H1 (cell line): Measurements from ENCODE around the gene LHX2. TPM values are rescaled to one million over a fixed set of nuclear protein-coding genes. Genes with fewer than 3 reads are reported as not detected.

Source experiments
- ASH2L ChIP-seq: fragments of 200-600, 300-600 bp; sonication (generic); IDR thresholded peaks from one replicate; pipeline ENCODE4 v1.7.1; 2017; ENCODE audit warnings: low read length
- BCL11A ChIP-seq, 2 experiments: IDR thresholded peaks; one replicate each; pipeline ENCODE4 v1.6.1; 2011; ENCODE audit warnings: low read depth in 2 of 2, low read length in 2 of 2, mild to moderate bottlenecking in 2 of 2
- GABPA ChIP-seq: IDR thresholded peaks from 2 replicates; pipeline ENCODE4 v1.6.1; 2011; ENCODE audit warnings: mild to moderate bottlenecking, low read length, moderate library complexity, borderline replicate concordance; ENCODE audit not compliant: insufficient read depth
- KDM5A ChIP-seq: fragments of 200-600 bp; IDR thresholded peaks from 2 replicates; pipeline ENCODE4 v1.7.1; 2012; ENCODE audit warnings: mild to moderate bottlenecking, low read length, inconsistent platforms, mixed read lengths
- RNF2 ChIP-seq: fragments of 200-900, 300-1000 bp; sonication (generic); IDR thresholded peaks from 2 replicates; pipeline ENCODE4 v1.7.1; 2016; ENCODE audit warnings: borderline replicate concordance, low read depth, mild to moderate bottlenecking, antibody characterized with exemption, low read length; ENCODE audit not compliant: poor library complexity, severe bottlenecking; ENCODE audit errors: missing control alignments
- YY1 ChIP-seq: IDR thresholded peaks from 2 replicates; pipeline ENCODE4 v1.6.1; 2011; ENCODE audit warnings: low read depth, mild to moderate bottlenecking, low read length
- ZNF274 ChIP-seq: IDR thresholded peaks from 2 replicates; pipeline ENCODE4 v1.7.0; 2012; ENCODE audit warnings: low read length, borderline replicate concordance; ENCODE audit errors: extremely low read depth
- polyA plus RNA-seq, 7 experiments: library from polyadenylated mRNA; depleted of rRNA in 3 of 7; stranded (reverse) in 5 of 7; unstranded in 2 of 7; fragments of >200 nt in 5 of 7; fragments of 200-250 nt in 2 of 7; gene quantifications; 1 replicate in 5 of 7; 2 replicates in 1 of 7; 4 replicates in 1 of 7; pipeline versions ENCODE4 v1.2.1 to v1.2.3, GENCODE V29; 2011 to 2013; ENCODE audit warnings: missing spikeins in 2 of 7, mixed read lengths in 2 of 7
- total RNA-seq: library from RNA; stranded (reverse); fragmentation: NEBNext Ultra II Directional; extraction: Animal tissue kit (Norgen Biotek cat#: 25700); gene quantifications from 2 replicates; pipeline ENCODE4 v1.2.1, GENCODE V29; 2021
- TF ChIP-seq, protein P1 (sequence below): fragments of 300-600 bp; sonication (generic); IDR thresholded peaks from 2 replicates; pipeline ENCODE4 v1.7.1; 2012; ENCODE audit warnings: low read length, moderate library complexity, mild to moderate bottlenecking, inconsistent platforms; ENCODE audit not compliant: insufficient replicate concordance

Gene LHX2
- total and polyA plus RNA-seq, 2 of the 8 experiments (the other 6 are each of a cell fraction or from before 2014, with no cell fraction given) = 0.11 to 0.86 TPM

GRCh38 chr9:123990427-123990826 lies 21.1 kb upstream of the LHX2 start (continued):
- TF ChIP-seq, protein P1, sequence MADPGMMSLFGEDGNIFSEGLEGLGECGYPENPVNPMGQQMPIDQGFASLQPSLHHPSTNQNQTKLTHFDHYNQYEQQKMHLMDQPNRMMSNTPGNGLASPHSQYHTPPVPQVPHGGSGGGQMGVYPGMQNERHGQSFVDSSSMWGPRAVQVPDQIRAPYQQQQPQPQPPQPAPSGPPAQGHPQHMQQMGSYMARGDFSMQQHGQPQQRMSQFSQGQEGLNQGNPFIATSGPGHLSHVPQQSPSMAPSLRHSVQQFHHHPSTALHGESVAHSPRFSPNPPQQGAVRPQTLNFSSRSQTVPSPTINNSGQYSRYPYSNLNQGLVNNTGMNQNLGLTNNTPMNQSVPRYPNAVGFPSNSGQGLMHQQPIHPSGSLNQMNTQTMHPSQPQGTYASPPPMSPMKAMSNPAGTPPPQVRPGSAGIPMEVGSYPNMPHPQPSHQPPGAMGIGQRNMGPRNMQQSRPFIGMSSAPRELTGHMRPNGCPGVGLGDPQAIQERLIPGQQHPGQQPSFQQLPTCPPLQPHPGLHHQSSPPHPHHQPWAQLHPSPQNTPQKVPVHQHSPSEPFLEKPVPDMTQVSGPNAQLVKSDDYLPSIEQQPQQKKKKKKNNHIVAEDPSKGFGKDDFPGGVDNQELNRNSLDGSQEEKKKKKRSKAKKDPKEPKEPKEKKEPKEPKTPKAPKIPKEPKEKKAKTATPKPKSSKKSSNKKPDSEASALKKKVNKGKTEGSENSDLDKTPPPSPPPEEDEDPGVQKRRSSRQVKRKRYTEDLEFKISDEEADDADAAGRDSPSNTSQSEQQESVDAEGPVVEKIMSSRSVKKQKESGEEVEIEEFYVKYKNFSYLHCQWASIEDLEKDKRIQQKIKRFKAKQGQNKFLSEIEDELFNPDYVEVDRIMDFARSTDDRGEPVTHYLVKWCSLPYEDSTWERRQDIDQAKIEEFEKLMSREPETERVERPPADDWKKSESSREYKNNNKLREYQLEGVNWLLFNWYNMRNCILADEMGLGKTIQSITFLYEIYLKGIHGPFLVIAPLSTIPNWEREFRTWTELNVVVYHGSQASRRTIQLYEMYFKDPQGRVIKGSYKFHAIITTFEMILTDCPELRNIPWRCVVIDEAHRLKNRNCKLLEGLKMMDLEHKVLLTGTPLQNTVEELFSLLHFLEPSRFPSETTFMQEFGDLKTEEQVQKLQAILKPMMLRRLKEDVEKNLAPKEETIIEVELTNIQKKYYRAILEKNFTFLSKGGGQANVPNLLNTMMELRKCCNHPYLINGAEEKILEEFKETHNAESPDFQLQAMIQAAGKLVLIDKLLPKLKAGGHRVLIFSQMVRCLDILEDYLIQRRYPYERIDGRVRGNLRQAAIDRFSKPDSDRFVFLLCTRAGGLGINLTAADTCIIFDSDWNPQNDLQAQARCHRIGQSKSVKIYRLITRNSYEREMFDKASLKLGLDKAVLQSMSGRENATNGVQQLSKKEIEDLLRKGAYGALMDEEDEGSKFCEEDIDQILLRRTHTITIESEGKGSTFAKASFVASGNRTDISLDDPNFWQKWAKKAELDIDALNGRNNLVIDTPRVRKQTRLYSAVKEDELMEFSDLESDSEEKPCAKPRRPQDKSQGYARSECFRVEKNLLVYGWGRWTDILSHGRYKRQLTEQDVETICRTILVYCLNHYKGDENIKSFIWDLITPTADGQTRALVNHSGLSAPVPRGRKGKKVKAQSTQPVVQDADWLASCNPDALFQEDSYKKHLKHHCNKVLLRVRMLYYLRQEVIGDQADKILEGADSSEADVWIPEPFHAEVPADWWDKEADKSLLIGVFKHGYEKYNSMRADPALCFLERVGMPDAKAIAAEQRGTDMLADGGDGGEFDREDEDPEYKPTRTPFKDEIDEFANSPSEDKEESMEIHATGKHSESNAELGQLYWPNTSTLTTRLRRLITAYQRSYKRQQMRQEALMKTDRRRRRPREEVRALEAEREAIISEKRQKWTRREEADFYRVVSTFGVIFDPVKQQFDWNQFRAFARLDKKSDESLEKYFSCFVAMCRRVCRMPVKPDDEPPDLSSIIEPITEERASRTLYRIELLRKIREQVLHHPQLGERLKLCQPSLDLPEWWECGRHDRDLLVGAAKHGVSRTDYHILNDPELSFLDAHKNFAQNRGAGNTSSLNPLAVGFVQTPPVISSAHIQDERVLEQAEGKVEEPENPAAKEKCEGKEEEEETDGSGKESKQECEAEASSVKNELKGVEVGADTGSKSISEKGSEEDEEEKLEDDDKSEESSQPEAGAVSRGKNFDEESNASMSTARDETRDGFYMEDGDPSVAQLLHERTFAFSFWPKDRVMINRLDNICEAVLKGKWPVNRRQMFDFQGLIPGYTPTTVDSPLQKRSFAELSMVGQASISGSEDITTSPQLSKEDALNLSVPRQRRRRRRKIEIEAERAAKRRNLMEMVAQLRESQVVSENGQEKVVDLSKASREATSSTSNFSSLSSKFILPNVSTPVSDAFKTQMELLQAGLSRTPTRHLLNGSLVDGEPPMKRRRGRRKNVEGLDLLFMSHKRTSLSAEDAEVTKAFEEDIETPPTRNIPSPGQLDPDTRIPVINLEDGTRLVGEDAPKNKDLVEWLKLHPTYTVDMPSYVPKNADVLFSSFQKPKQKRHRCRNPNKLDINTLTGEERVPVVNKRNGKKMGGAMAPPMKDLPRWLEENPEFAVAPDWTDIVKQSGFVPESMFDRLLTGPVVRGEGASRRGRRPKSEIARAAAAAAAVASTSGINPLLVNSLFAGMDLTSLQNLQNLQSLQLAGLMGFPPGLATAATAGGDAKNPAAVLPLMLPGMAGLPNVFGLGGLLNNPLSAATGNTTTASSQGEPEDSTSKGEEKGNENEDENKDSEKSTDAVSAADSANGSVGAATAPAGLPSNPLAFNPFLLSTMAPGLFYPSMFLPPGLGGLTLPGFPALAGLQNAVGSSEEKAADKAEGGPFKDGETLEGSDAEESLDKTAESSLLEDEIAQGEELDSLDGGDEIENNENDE = no peak
- TF ChIP-seq ZNF274 (no peak), ASH2L (no peak), KDM5A (no peak), YY1 (no peak), RNF2 (no peak), GABPA (no peak), BCL11A (IDR thresholded peaks at IDR 0.05; ENCODE audit: low read depth in 2 of 2, low read length in 2 of 2) (no peak)
